OCI-LY1 (cell line): ENCODE results near the gene GIPC2.

Source experiments
- H2AFZ ChIP-seq: fragments of 200-600 bp; sonication (generic), shearing (Covaris generic); 2 replicates; pipeline ENCODE4 v1.6.0; 2014; ENCODE audit warnings: antibody characterized with exemption, mild to moderate bottlenecking, low read length
- H3F3A ChIP-seq: fragments of 200-600 bp; sonication (generic), shearing (Covaris generic); 2 replicates; pipeline ENCODE4 v1.6.0; 2014; ENCODE audit warnings: mild to moderate bottlenecking, antibody characterized with exemption, low read length, moderate library complexity; ENCODE audit not compliant: insufficient read depth
- H3K27ac ChIP-seq: fragments of 200-600 bp; sonication (generic); 2 replicates; pipeline ENCODE4 v1.5.1; 2014; ENCODE audit warnings: low read length, mixed run types, mild to moderate bottlenecking, low read depth; ENCODE audit not compliant: poor library complexity, severe bottlenecking
- H3K27me3 ChIP-seq: fragments of 200-600 bp; sonication (generic); 2 replicates; pipeline ENCODE4 v1.6.0; 2014; ENCODE audit warnings: antibody characterized with exemption, mild to moderate bottlenecking, low read length, moderate library complexity; ENCODE audit not compliant: insufficient read depth
- H3K36me3 ChIP-seq: fragments of 200-600 bp; sonication (generic); 2 replicates; pipeline ENCODE4 v1.6.1; 2014; ENCODE audit warnings: mild to moderate bottlenecking, antibody characterized with exemption, low read length, moderate library complexity, mixed read lengths; ENCODE audit not compliant: insufficient read depth
- H3K4me1 ChIP-seq: fragments of 200-600 bp; sonication (generic); 2 replicates; pipeline ENCODE4 v1.5.1; 2014; ENCODE audit warnings: mild to moderate bottlenecking, low read length, moderate library complexity; ENCODE audit not compliant: insufficient read depth, severe bottlenecking
- H3K4me2 ChIP-seq: fragments of 200-600 bp; sonication (generic), shearing (Covaris generic); 2 replicates; pipeline ENCODE4 v1.6.1; 2014; ENCODE audit warnings: low read length
- H3K4me3 ChIP-seq: fragments of 200-600 bp; sonication (generic); 2 replicates; pipeline ENCODE4 v1.5.1; 2014; ENCODE audit warnings: low read length, low read depth, mild to moderate bottlenecking, mixed read lengths; ENCODE audit not compliant: poor library complexity, severe bottlenecking
- H3K79me2 ChIP-seq: fragments of 200-600 bp; shearing (Covaris generic); 2 replicates; pipeline ENCODE4 v1.6.1; 2016; ENCODE audit warnings: mixed run types, low read length, mixed read lengths; ENCODE audit not compliant: insufficient read depth
- H3K9ac ChIP-seq: fragments of 200-600 bp; sonication (generic), shearing (Covaris generic); 2 replicates; pipeline ENCODE4 v1.6.1; 2014; ENCODE audit warnings: mild to moderate bottlenecking, low read length, mixed read lengths
- H3K9me2 ChIP-seq: fragments of 200-600 bp; sonication (generic), shearing (Covaris generic); 2 replicates; pipeline ENCODE4 v1.6.1; 2014; ENCODE audit warnings: low read depth, mild to moderate bottlenecking, low read length, mixed read lengths
- H3K9me3 ChIP-seq: fragments of 200-600 bp; shearing (Covaris generic); 2 replicates; pipeline ENCODE4 v1.6.1; 2014; ENCODE audit warnings: low read length, mixed read lengths
- H4K20me1 ChIP-seq: fragments of 200-600 bp; sonication (generic), shearing (Covaris generic); 2 replicates; pipeline ENCODE4 v1.6.0; 2016; ENCODE audit warnings: mild to moderate bottlenecking, low read length; ENCODE audit not compliant: insufficient read depth
- EZH2 ChIP-seq: fragments of 200-600 bp; sonication (generic), shearing (Covaris generic); IDR thresholded peaks from 2 replicates; pipeline ENCODE4 v1.8.0; 2017; ENCODE audit warnings: borderline replicate concordance, mixed run types, mild to moderate bottlenecking, antibody characterized with exemption, low read length, moderate library complexity, mixed read lengths
- TF ChIP-seq, protein P1 (sequence below): fragments of 200-600 bp; sonication (generic), shearing (Covaris generic); IDR thresholded peaks from 2 replicates; pipeline ENCODE4 v1.5.1; 2017; ENCODE audit warnings: mild to moderate bottlenecking, antibody characterized with exemption, low read length, moderate library complexity, mixed read lengths

GIPC2 gene

DNA sequence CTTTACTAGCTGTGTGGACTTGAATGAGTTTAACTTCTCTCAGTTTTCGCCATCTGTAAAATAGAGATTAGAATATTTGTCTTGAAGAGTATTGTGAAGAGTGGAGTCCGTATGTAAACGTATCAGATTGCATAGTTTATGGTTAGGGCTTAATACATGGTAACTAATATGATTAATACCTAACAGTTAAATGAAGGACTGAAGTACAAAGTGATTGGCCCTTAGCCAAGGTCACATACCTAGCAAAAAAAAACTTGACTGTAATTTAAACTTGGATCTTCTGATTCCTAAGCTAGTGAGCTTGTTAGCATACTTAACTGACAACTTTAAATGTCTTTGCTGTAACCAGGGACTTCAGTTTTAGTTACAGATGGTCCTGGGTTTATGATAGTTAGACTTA is 1.9 kb downstream of the GIPC2 start:
- Histone ChIP-seq H3K4me2 (no peak overlapping the region), H4K20me1 (no peaks in the 10 kb centered on the region), H3K4me3 (no peak overlapping the region), H3F3A (no peaks in the 10 kb centered on the region), H3K27me3 (no peaks in the 10 kb centered on the region), H3K9ac (no peak overlapping the region), H2AFZ (no peak overlapping the region), H3K9me2 (no peaks in the 10 kb centered on the region), H3K36me3 (no peaks in the 10 kb centered on the region), H3K27ac (no peak overlapping the region), H3K9me3 (no peaks in the 10 kb centered on the region), H3K79me2 (no peaks in the 10 kb centered on the region), H3K4me1 (no peaks in the 10 kb centered on the region)
- no peak for TF ChIP-seq EZH2
- TF ChIP-seq, protein P1, sequence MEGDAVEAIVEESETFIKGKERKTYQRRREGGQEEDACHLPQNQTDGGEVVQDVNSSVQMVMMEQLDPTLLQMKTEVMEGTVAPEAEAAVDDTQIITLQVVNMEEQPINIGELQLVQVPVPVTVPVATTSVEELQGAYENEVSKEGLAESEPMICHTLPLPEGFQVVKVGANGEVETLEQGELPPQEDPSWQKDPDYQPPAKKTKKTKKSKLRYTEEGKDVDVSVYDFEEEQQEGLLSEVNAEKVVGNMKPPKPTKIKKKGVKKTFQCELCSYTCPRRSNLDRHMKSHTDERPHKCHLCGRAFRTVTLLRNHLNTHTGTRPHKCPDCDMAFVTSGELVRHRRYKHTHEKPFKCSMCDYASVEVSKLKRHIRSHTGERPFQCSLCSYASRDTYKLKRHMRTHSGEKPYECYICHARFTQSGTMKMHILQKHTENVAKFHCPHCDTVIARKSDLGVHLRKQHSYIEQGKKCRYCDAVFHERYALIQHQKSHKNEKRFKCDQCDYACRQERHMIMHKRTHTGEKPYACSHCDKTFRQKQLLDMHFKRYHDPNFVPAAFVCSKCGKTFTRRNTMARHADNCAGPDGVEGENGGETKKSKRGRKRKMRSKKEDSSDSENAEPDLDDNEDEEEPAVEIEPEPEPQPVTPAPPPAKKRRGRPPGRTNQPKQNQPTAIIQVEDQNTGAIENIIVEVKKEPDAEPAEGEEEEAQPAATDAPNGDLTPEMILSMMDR, result no peak

- H2AFZ ChIP-seq, result no peak overlapping the region
- no peaks in the 10 kb centered on the region for H4K20me1 ChIP-seq
- H3K9me3 ChIP-seq, result no peaks in the 10 kb centered on the region
- no peaks in the 10 kb centered on the region for H3K36me3 ChIP-seq
- no peak overlapping the region for H3K9ac ChIP-seq
- no peaks in the 10 kb centered on the region for H3K9me2 ChIP-seq
- H3K4me3 ChIP-seq, result no peak overlapping the region
- H3K4me2 ChIP-seq, result no peak overlapping the region
- no peaks in the 10 kb centered on the region for H3K4me1 ChIP-seq
- no peaks in the 10 kb centered on the region for H3F3A ChIP-seq
- no peak overlapping the region for H3K27ac ChIP-seq
- no peak for TF ChIP-seq EZH2
- TF ChIP-seq, protein P1, result no peak
- no peaks in the 10 kb centered on the region for H3K27me3 ChIP-seq
- H3K79me2 ChIP-seq, result no peaks in the 10 kb centered on the region
Observed at GRCh38 chr1:78048446-78048845, 2.7 kb downstream of the GIPC2 start.

DNA sequence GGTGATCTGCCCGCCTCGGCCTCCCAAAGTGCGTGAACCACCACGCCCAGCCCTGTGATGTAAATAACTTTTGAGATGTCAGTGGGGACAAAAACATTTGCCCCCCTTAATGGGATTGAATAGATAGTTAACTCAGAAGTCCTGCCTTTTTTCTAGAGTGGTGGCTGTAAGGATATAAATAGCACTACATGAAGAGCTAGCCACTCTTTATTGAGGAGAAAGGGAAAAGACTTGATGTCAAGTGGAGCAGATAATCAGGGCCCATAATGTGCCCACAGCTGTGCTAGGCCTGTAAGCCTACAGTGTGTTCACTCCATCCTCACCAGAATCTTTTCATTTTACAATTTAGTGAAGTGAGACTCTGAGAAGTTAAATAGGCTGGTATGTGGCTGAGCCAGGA is 3.6 kb downstream of the GIPC2 start:
- Histone ChIP-seq H3F3A (no peaks in the 10 kb centered on the region), H3K27ac (no peak overlapping the region), H3K79me2 (no peaks in the 10 kb centered on the region), H2AFZ (no peak overlapping the region), H3K9me2 (no peaks in the 10 kb centered on the region), H4K20me1 (no peaks in the 10 kb centered on the region), H3K36me3 (no peaks in the 10 kb centered on the region), H3K4me3 (no peak overlapping the region), H3K4me1 (no peaks in the 10 kb centered on the region), H3K27me3 (no peaks in the 10 kb centered on the region), H3K4me2 (no peak overlapping the region), H3K9me3 (no peaks in the 10 kb centered on the region), H3K9ac (no peak overlapping the region)
- TF ChIP-seq EZH2, result no peak
- TF ChIP-seq, protein P1, result no peak
